Naive thymus-derived CD4-positive, alpha-beta T cell (primary cell): ENCODE measurements around the gene PDLIM1. TPM values are rescaled to one million over a fixed set of nuclear protein-coding genes. Genes with fewer than 3 reads are reported as not detected.

Experiments used
- ATAC-seq: fragments of 150-1000 bp; cut with Tn5 transposase; 2 replicates; pipeline ENCODE4 v1.10.0; 2021; ENCODE audit warnings: mild to moderate bottlenecking, moderate library complexity
- CTCF ChIA-PET: fragments of 350-600 bp; sonication (Branson Sonifier 250); formaldehyde crosslinking; loops from one replicate; lab custom pipeline; 2021; ENCODE audit warnings: antibody characterized with exemption; lab: Charles Lee
- POLR2A ChIA-PET: fragments of 350-600 bp; sonication (Branson Sonifier 250); formaldehyde crosslinking; loops from one replicate; lab custom pipeline; 2021; ENCODE audit warnings: antibody characterized with exemption, inconsistent platforms; lab: Charles Lee
- DNase-seq, 9 donors: peaks; one replicate each; pipeline versions ENCODE4 v3.0.0 to v3.0.0-alpha.2; 2020 to 2022; ENCODE audit warnings: mixed read lengths in 1 of 9
- H3K27ac ChIP-seq: one replicate; pipeline ENCODE4 v1.7.0; 2013; ENCODE audit warnings: mild to moderate bottlenecking, low read depth, low read length, moderate library complexity
- H3K27me3 ChIP-seq, 2 donors: one replicate each; pipeline ENCODE4 v1.7.0; 2013; ENCODE audit warnings: low read length in 2 of 2, mild to moderate bottlenecking in 2 of 2, moderate library complexity in 2 of 2; ENCODE audit not compliant: control insufficient read depth in 2 of 2, insufficient read depth in 2 of 2
- H3K36me3 ChIP-seq, 3 experiments: 1 replicate in 2 of 3; 2 replicates in 1 of 3; pipeline ENCODE4 v1.7.0; 2013; ENCODE audit warnings: low read length in 3 of 3, mild to moderate bottlenecking in 3 of 3, moderate library complexity in 1 of 3; ENCODE audit not compliant: insufficient read depth in 3 of 3, control insufficient read depth in 2 of 3
- H3K4me1 ChIP-seq, 2 donors: one replicate each; pipeline ENCODE4 v1.7.0; 2013; ENCODE audit warnings: low read length in 2 of 2, mild to moderate bottlenecking in 2 of 2, moderate library complexity in 1 of 2; ENCODE audit not compliant: control insufficient read depth in 2 of 2, insufficient read depth in 2 of 2
- H3K4me3 ChIP-seq: 2 replicates; pipeline ENCODE4 v1.7.0; 2013; ENCODE audit warnings: mild to moderate bottlenecking, low read length
- H3K9me3 ChIP-seq, 3 experiments: 1 replicate in 2 of 3; 2 replicates in 1 of 3; pipeline ENCODE4 v1.7.0; 2013; ENCODE audit warnings: low read length in 3 of 3; ENCODE audit not compliant: control insufficient read depth in 2 of 3
- H3K27ac Mint-ChIP-seq, 9 donors: one replicate each; pipeline ENCODE4 v1.8.0; 2020 to 2022; ENCODE audit warnings: mixed read lengths in 9 of 9, mild to moderate bottlenecking in 8 of 9, moderate library complexity in 5 of 9, inconsistent platforms in 2 of 9
- H3K27me3 Mint-ChIP-seq, 5 donors: one replicate each; pipeline ENCODE4 v1.8.0; 2021 to 2022; ENCODE audit warnings: mixed read lengths in 5 of 5, mild to moderate bottlenecking in 1 of 5
- H3K36me3 Mint-ChIP-seq, 5 donors: one replicate each; pipeline ENCODE4 v1.8.0; 2020 to 2022; ENCODE audit warnings: mixed read lengths in 5 of 5, mild to moderate bottlenecking in 3 of 5, inconsistent platforms in 1 of 5
- H3K4me1 Mint-ChIP-seq, 7 donors: one replicate each; pipeline ENCODE4 v1.8.0; 2020 to 2022; ENCODE audit warnings: mixed read lengths in 7 of 7, mild to moderate bottlenecking in 3 of 7, inconsistent platforms in 1 of 7
- H3K4me3 Mint-ChIP-seq, 10 donors: one replicate each; pipeline ENCODE4 v1.8.0; 2020 to 2022; ENCODE audit warnings: mild to moderate bottlenecking in 10 of 10, mixed read lengths in 10 of 10, moderate library complexity in 6 of 10, inconsistent platforms in 2 of 10
- H3K9me3 Mint-ChIP-seq, 11 donors: one replicate each; pipeline ENCODE4 v1.8.0; 2020 to 2022; ENCODE audit warnings: mixed read lengths in 11 of 11, mild to moderate bottlenecking in 4 of 11, inconsistent platforms in 1 of 11, moderate library complexity in 1 of 11
- intact Hi-C, 2 donors: fragments of 100-400 bp; cut with micrococcal nuclease; formaldehyde crosslinking; loops; one replicate each; pipeline ENCODE4 v1.15.1; 2023
- polyA plus RNA-seq, 2 donors: library from polyadenylated mRNA; unstranded; fragments of 300-500 nt; fragmentation: Illumina TruSeq; gene quantifications; one replicate each; pipeline ENCODE4 v1.2.3, GENCODE V29; 2021
- total RNA-seq, 6 experiments: library from RNA in 5 of 6; stranded (reverse) in 5 of 6; gene quantifications; 1 replicate in 5 of 6; 2 replicates in 1 of 6; pipeline ENCODE4 v1.2.3 and lab custom pipeline; 2021 to 2026

Gene PDLIM1
- total and polyA plus RNA-seq, 7 experiments from 2014 or later: 0.32 to 27.6 (median 0.89) TPM

- POLR2A ChIA-PET: no interaction called here
- peaks cover 0 to 7% (median 0%) of the 10 kb centered on the region in 5 donors for H3K27me3 Mint-ChIP-seq
- no peak for ATAC-seq
- CTCF ChIA-PET: no interaction called here
- intact Hi-C loops: no loop called here
- H3K36me3 ChIP-seq: no peaks in the 10 kb centered on the region
- H3K4me1 Mint-ChIP-seq: peaks cover 0 to 4% (median 0%) of the 10 kb centered on the region in 7 donors
- no peaks in the 10 kb centered on the region for H3K36me3 Mint-ChIP-seq
- no peak overlapping the region for H3K27ac Mint-ChIP-seq
- H3K4me3 ChIP-seq: no peak overlapping the region
- no peaks in the 10 kb centered on the region for H3K27me3 ChIP-seq
- no peak overlapping the region for H3K4me3 Mint-ChIP-seq
- peaks cover 0 to 1% (median 0%) of the 10 kb centered on the region in 11 donors for H3K9me3 Mint-ChIP-seq
- no peak for DNase-seq
- no peak overlapping the region for H3K27ac ChIP-seq
- no peaks in the 10 kb centered on the region for H3K4me1 ChIP-seq
- H3K9me3 ChIP-seq: no peaks in the 10 kb centered on the region
These were observed 65.7 kb downstream of the PDLIM1 start for GRCh38 chr10:95225136-95225535.

GRCh38 chr10:95221124-95221523 lies 69.7 kb downstream of the PDLIM1 start:
- peaks cover 0 to 7% (median 0%) of the 10 kb centered on the region in 11 donors for H3K9me3 Mint-ChIP-seq
- no peak overlapping the region for H3K27ac Mint-ChIP-seq
- POLR2A ChIA-PET: no interaction called here
- H3K36me3 Mint-ChIP-seq: peaks cover 0 to 8% (median 0%) of the 10 kb centered on the region in 5 donors
- H3K27me3 ChIP-seq: no peaks in the 10 kb centered on the region
- no peaks in the 10 kb centered on the region for H3K4me1 Mint-ChIP-seq
- intact Hi-C loops: no loop called here
- CTCF ChIA-PET: no interaction called here
- no peaks in the 10 kb centered on the region for H3K9me3 ChIP-seq
- H3K4me3 ChIP-seq: no peak overlapping the region
- H3K27me3 Mint-ChIP-seq: peaks cover 0 to 12% (median 7%) of the 10 kb centered on the region in 5 donors
- H3K4me3 Mint-ChIP-seq: no peak overlapping the region
- no peaks in the 10 kb centered on the region for H3K36me3 ChIP-seq
- DNase-seq (no peak), ATAC-seq (no peak)
- no peak overlapping the region for H3K27ac ChIP-seq
- no peaks in the 10 kb centered on the region for H3K4me1 ChIP-seq

- Histone ChIP-seq H3K27me3 (no peaks in the 10 kb centered on the region), H3K4me3 (no peak overlapping the region), H3K9me3 (no peaks in the 10 kb centered on the region), H3K36me3 (no peaks in the 10 kb centered on the region), H3K27ac (no peak overlapping the region), H3K4me1 (no peaks in the 10 kb centered on the region)
- H3K27ac Mint-ChIP-seq: no peak overlapping the region
- peaks cover 0 to 9% (median 0%) of the 10 kb centered on the region in 5 donors for H3K36me3 Mint-ChIP-seq
- no peak for DNase-seq
- no peak for ATAC-seq
- H3K27me3 Mint-ChIP-seq: peaks cover 0 to 14% (median 8%) of the 10 kb centered on the region in 5 donors
- H3K4me3 Mint-ChIP-seq: no peak overlapping the region
- H3K4me1 Mint-ChIP-seq: no peaks in the 10 kb centered on the region
- H3K9me3 Mint-ChIP-seq: peaks cover 0 to 9% (median 0%) of the 10 kb centered on the region in 11 donors
- POLR2A ChIA-PET: no interaction called here
- CTCF ChIA-PET: no interaction called here
- intact Hi-C loops: no loop called here
These were observed 70.3 kb downstream of the PDLIM1 start for GRCh38 chr10:95220539-95220938.

- H3K27me3 Mint-ChIP-seq: peaks cover 0 to 14% (median 8%) of the 10 kb centered on the region in 5 donors
- H3K9me3 Mint-ChIP-seq: peaks cover 0 to 9% (median 2%) of the 10 kb centered on the region in 11 donors
- H3K27ac ChIP-seq: no peak overlapping the region
- intact Hi-C loops: no loop called here
- no peaks in the 10 kb centered on the region for H3K4me1 ChIP-seq
- H3K36me3 ChIP-seq: no peaks in the 10 kb centered on the region
- no peak overlapping the region for H3K27ac Mint-ChIP-seq
- no peak for ATAC-seq
- H3K36me3 Mint-ChIP-seq: peaks cover 0 to 10% (median 0%) of the 10 kb centered on the region in 5 donors
- CTCF ChIA-PET: no interaction called here
- H3K4me3 Mint-ChIP-seq: no peak overlapping the region
- POLR2A ChIA-PET: no interaction called here
- H3K4me3 ChIP-seq: no peak overlapping the region
- H3K4me1 Mint-ChIP-seq: no peaks in the 10 kb centered on the region
- no peaks in the 10 kb centered on the region for H3K27me3 ChIP-seq
- no peak for DNase-seq
- no peaks in the 10 kb centered on the region for H3K9me3 ChIP-seq
These were observed 73.3 kb downstream of the PDLIM1 start for GRCh38 chr10:95217476-95217875.

DNA sequence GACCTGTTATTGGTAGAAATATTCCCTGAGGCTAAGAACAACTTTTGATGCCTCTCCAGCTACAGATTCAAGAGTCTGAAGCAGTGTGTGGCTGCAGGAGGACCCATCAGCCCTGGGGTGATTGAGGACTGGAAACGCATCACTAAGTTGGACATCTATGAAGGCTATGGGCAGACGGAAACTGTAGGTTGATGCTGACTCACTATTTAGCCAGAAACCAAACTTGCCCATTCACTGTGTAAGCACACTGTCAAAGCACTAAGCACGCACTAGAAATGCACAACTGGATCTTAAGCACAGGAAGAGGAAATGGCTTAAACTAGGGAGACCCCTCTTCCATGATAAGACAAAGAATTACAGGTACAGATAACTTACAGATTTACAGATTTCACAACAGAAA lies 76.0 kb downstream of the PDLIM1 start:
- ATAC-seq (no peak), DNase-seq (no peak)
- Histone ChIP-seq H3K9me3 (no peaks in the 10 kb centered on the region), H3K36me3 (no peaks in the 10 kb centered on the region), H3K27ac (no peak overlapping the region), H3K4me3 (no peak overlapping the region), H3K27me3 (no peaks in the 10 kb centered on the region), H3K4me1 (no peaks in the 10 kb centered on the region)
- Mint-ChIP-seq H3K4me1 (no peaks in the 10 kb centered on the region), H3K27ac (no peak overlapping the region), H3K9me3 (peaks cover 0 to 9% (median 2%) of the 10 kb centered on the region in 11 donors), H3K4me3 (no peak overlapping the region), H3K27me3 (peaks cover 0 to 14% (median 8%) of the 10 kb centered on the region in 5 donors), H3K36me3 (peaks cover 0 to 10% (median 0%) of the 10 kb centered on the region in 5 donors)
- POLR2A ChIA-PET: no interaction called here
- CTCF ChIA-PET: no interaction called here
- intact Hi-C loops: no loop called here

DNA sequence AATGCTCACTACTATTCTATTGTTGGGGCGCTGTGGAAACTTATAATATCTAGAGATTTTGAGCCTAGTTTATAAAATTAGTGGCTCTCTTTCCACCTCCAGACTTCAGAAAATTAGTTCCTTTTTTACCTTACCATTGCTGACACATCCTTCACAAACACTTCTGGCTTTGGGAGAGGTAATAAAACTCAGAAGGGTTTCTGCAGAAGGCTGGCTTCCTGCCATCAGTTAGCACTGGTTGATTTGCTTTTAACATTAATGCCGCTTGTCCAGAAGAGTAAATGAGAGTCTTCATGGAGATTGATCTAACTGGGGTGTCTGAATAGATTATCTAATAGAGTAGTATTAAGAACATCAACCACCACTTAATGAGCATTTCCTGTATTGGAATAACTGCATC lies 76.4 kb downstream of the PDLIM1 start:
- Histone ChIP-seq H3K36me3 (no peaks in the 10 kb centered on the region), H3K9me3 (no peaks in the 10 kb centered on the region), H3K27ac (no peak overlapping the region), H3K4me1 (no peaks in the 10 kb centered on the region), H3K4me3 (no peak overlapping the region), H3K27me3 (no peaks in the 10 kb centered on the region)
- CTCF ChIA-PET: no interaction called here
- intact Hi-C loops: no loop called here
- Mint-ChIP-seq H3K27ac (no peak overlapping the region), H3K4me3 (no peak overlapping the region), H3K27me3 (peaks cover 0 to 14% (median 7%) of the 10 kb centered on the region in 5 donors), H3K4me1 (no peaks in the 10 kb centered on the region), H3K9me3 (peaks cover 0 to 9% (median 2%) of the 10 kb centered on the region in 11 donors), H3K36me3 (peaks cover 0 to 10% (median 0%) of the 10 kb centered on the region in 5 donors)
- ATAC-seq (no peak), DNase-seq (no peak)
- POLR2A ChIA-PET: no interaction called here

- no peaks in the 10 kb centered on the region for H3K36me3 ChIP-seq
- intact Hi-C loops: no loop called here
- no peak for ATAC-seq
- no peaks in the 10 kb centered on the region for H3K4me1 ChIP-seq
- Mint-ChIP-seq H3K4me3 (no peak overlapping the region), H3K9me3 (peaks cover 0 to 8% (median 2%) of the 10 kb centered on the region in 11 donors), H3K4me1 (no peaks in the 10 kb centered on the region), H3K36me3 (peaks cover 0 to 10% (median 0%) of the 10 kb centered on the region in 5 donors), H3K27ac (no peak overlapping the region), H3K27me3 (peaks cover 0 to 12% (median 4%) of the 10 kb centered on the region in 5 donors)
- H3K27me3 ChIP-seq: no peaks in the 10 kb centered on the region
- ChIA-PET POLR2A (no interaction called here), CTCF (no interaction called here)
- no peak overlapping the region for H3K27ac ChIP-seq
- no peaks in the 10 kb centered on the region for H3K9me3 ChIP-seq
- no peak overlapping the region for H3K4me3 ChIP-seq
- DNase-seq: no peak
These were observed 79.1 kb downstream of the PDLIM1 start for GRCh38 chr10:95211606-95212279.
